Left lung (tissue), 10 donors: ENCODE measurements around the gene WWC2. TPM values are rescaled to one million over a fixed set of nuclear protein-coding genes. Genes with fewer than 3 reads are reported as not detected.
"Not testable (repeated sequence)": the region's sequence is repeated elsewhere in the genome, so short reads cannot be mapped to it uniquely, and the experiment has no call there.

Experiments
- ATAC-seq: fragments of 200-7000 bp; cut with Tn5 transposase; one replicate; pipeline ENCODE4 v1.9.1; 2020; ENCODE audit warnings: moderate library complexity
- DNase-seq, 4 donors: peaks; one replicate each; pipeline ENCODE4 v3.0.0-alpha.2; 2013 to 2020
- H3K27ac ChIP-seq, 2 donors: fragments of 200-600 bp; sonication (generic) in 1 of 2; one replicate each; pipeline versions ENCODE4 v1.5.0 to v1.8.0; 2020 to 2021
- H3K27me3 ChIP-seq, 2 donors: fragments of 200-600 bp; sonication (generic) in 1 of 2; one replicate each; pipeline versions ENCODE4 v1.5.0 to v1.8.0; 2020 to 2021
- H3K36me3 ChIP-seq, 2 donors: fragments of 200-600 bp; sonication (generic) in 1 of 2; one replicate each; pipeline versions ENCODE4 v1.5.0 to v1.8.0; 2020 to 2021
- H3K4me1 ChIP-seq, 2 donors: fragments of 200-600 bp; one replicate each; pipeline ENCODE4 v1.8.0; 2021
- H3K4me3 ChIP-seq, 2 donors: fragments of 200-600 bp; sonication (generic) in 1 of 2; one replicate each; pipeline versions ENCODE4 v1.5.0 to v1.8.0; 2020 to 2021; ENCODE audit warnings: mild to moderate bottlenecking in 1 of 2
- H3K9me3 ChIP-seq, 2 donors: fragments of 200-600 bp; sonication (generic) in 1 of 2; one replicate each; pipeline versions ENCODE4 v1.5.0 to v1.8.0; 2020 to 2021
- CTCF ChIP-seq, 2 donors: fragments of 200-600 bp; sonication (generic) in 1 of 2; IDR thresholded peaks; one replicate each; pipeline versions ENCODE4 v1.5.0 to v1.8.0; 2021; ENCODE audit warnings: antibody characterized with exemption in 2 of 2
- intact Hi-C, 2 donors: fragments of 100-400 bp; cut with DNase I; formaldehyde crosslinking; loops; one replicate each; pipeline versions ENCODE4 v1.11.2 to v1.14.2; 2022
- polyA plus RNA-seq, 6 donors: library from polyadenylated mRNA; unstranded; fragments of 120-200 nt; gene quantifications; one replicate each; pipeline ENCODE4 v1.2.1, GENCODE V29; 2013; ENCODE audit not compliant: insufficient read length in 6 of 6
- total RNA-seq, 2 donors: library from RNA; stranded (reverse); fragmentation: NEBNext Ultra II Directional; extraction: Animal tissue kit (Norgen Biotek cat#: 25700); gene quantifications; one replicate each; pipeline ENCODE4 v1.2.1, GENCODE V29; 2021
- donor health status: DM: no; HTN: yes; CAD: no.
- donor health status: DM: no; HTN: no; CAD: no.

WWC2 gene
- total and polyA plus RNA-seq, 8 donors: 39.6 to 96.9 (median 52.3) TPM

GRCh38 chr4:183322326-183322725, 223.3 kb downstream of the WWC2 start, which contains the start of gene CLDN24:
TSS of gene CLDN24 (minus strand) at chr4:183322426. CDS start at chr4:183322426, 0 bp downstream.
- Histone ChIP-seq H3K4me1 (no peaks in the 10 kb centered on the region), H3K27ac (no peak within 1 kb of the TSS), H3K36me3 (no peaks in the 10 kb centered on the region), H3K27me3 (no peaks in the 10 kb centered on the region), H3K4me3 (no peak within 1 kb of the TSS), H3K9me3 (no peaks in the 10 kb centered on the region)
- TF ChIP-seq CTCF (IDR thresholded peaks at IDR 0.05): no peak
- no peak for DNase-seq
- ATAC-seq: no peak
- intact Hi-C loops: no loop called here

GRCh38 chr4:183323295-183323694, 224.2 kb downstream of the WWC2 start:
- no peak overlapping the region for H3K27ac ChIP-seq
- H3K36me3 ChIP-seq: no peaks in the 10 kb centered on the region
- ATAC-seq (no peak), DNase-seq (no peak)
- H3K4me3 ChIP-seq: no peak overlapping the region
- H3K9me3 ChIP-seq: no peaks in the 10 kb centered on the region
- intact Hi-C loops: no loop called here
- no peaks in the 10 kb centered on the region for H3K4me1 ChIP-seq
- TF ChIP-seq CTCF (IDR thresholded peaks at IDR 0.05): no peak
- H3K27me3 ChIP-seq: no peaks in the 10 kb centered on the region

- DNase-seq, H3K36me3 ChIP-seq, intact Hi-C loops, H3K27me3 ChIP-seq, H3K27ac ChIP-seq, H3K4me1 ChIP-seq, H3K4me3 ChIP-seq, ATAC-seq, H3K9me3 ChIP-seq: not testable (repeated sequence)
These were observed 225.0 kb downstream of the WWC2 start for GRCh38 chr4:183324056-183324455.

DNA sequence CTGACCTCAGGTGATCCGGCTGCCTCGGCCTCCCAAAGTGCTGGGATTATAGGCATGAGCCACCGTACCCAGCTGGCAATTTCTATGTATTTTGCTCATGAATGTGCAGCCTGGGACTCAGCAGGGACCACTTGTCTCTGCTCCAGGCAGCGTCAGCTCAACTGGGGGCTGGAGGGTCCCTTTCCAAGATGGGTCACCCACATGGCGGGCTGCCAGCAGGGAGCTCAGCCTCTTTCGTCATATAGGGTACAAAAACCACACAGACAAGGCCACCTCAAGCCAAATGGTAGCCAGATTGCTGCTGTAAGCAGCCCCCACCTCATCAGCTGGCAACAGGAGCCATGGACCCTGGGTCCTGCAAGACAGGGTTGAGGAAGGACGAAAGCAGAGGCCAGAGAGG, 225.6 kb downstream of the WWC2 start:
- DNase-seq (no peak), ATAC-seq (no peak)
- TF ChIP-seq CTCF (IDR thresholded peaks at IDR 0.05): no peak
- no peaks in the 10 kb centered on the region for H3K36me3 ChIP-seq
- intact Hi-C loops: no loop called here
- no peaks in the 10 kb centered on the region for H3K27me3 ChIP-seq
- H3K27ac ChIP-seq: no peak overlapping the region
- H3K9me3 ChIP-seq: no peaks in the 10 kb centered on the region
- H3K4me1 ChIP-seq: no peaks in the 10 kb centered on the region
- H3K4me3 ChIP-seq: no peak overlapping the region

GRCh38 chr4:183326387-183326786, 227.3 kb downstream of the WWC2 start:
- H3K27ac ChIP-seq, H3K9me3 ChIP-seq, ATAC-seq, H3K4me1 ChIP-seq, H3K27me3 ChIP-seq, H3K4me3 ChIP-seq, H3K36me3 ChIP-seq, DNase-seq, intact Hi-C loops: not testable (repeated sequence)

DNA sequence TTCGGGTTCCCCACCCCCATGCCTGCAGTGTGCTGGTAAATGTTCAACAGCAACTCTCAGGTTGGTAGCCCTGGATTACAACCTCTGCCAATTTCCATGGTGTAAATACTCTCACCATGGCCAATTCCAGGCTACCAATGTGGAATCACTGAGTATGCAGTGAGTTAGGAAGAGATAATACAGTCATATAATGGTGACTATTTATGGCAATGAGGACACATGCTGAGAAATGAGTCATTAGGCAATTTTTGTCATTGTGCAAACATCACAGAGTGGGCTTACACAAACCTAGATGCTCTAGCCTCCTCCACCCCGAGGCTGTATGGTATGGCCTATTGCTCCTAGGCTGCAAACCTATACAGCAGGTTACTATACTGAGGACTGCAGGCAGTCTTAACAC, 227.8 kb downstream of the WWC2 start:
- H3K27ac ChIP-seq: no peak overlapping the region
- H3K4me1 ChIP-seq: no peaks in the 10 kb centered on the region
- intact Hi-C loops: no loop called here
- H3K9me3 ChIP-seq: no peaks in the 10 kb centered on the region
- no peaks in the 10 kb centered on the region for H3K36me3 ChIP-seq
- no peak for ATAC-seq
- no peak for TF ChIP-seq CTCF (IDR thresholded peaks at IDR 0.05)
- DNase-seq: no peak
- no peaks in the 10 kb centered on the region for H3K27me3 ChIP-seq
- H3K4me3 ChIP-seq: no peak overlapping the region
